Keratinocyte (primary cell): ENCODE measurements around the gene FGF5.

Experiments used
- CTCF ChIP-seq, 3 experiments: IDR thresholded peaks in 1 of 3; conservative IDR thresholded peaks in 1 of 3; optimal IDR thresholded peaks in 1 of 3; 2 replicates in 2 of 3; 3 replicates in 1 of 3; pipeline versions ENCODE3 to v1.5.1; 2011; ENCODE audit warnings: low read length in 3 of 3, mild to moderate bottlenecking in 3 of 3, moderate library complexity in 2 of 3, control low read depth in 1 of 3, inconsistent platforms in 1 of 3; ENCODE audit not compliant: insufficient read depth in 2 of 3; ENCODE audit errors: extremely low read depth in 1 of 3
- EZH2 ChIP-seq: IDR thresholded peaks from one replicate; pipeline ENCODE4 v1.6.1; 2012; ENCODE audit warnings: inconsistent platforms, mild to moderate bottlenecking, low read length, moderate library complexity

- TF ChIP-seq CTCF (optimal IDR thresholded peaks at IDR 0.05 in 1 of 3, IDR thresholded peaks at IDR 0.05 in 1 of 3, conservative IDR thresholded peaks at IDR 0.05 in 1 of 3; ENCODE audit: extremely low read depth in 1 of 3, insufficient read depth in 2 of 3, low read length in 3 of 3) (no peak), EZH2 (no peak)
These were observed 54.9 kb downstream of the FGF5 start for GRCh38 chr4:80321341-80321740.
